22Rv1 (cell line): ENCODE results near the gene CAP2.

Experiments
- CTCF ChIP-seq: fragments of 450-650 bp; IDR thresholded peaks from 2 replicates; pipeline ENCODE4 v1.5.1; 2017; ENCODE audit warnings: mild to moderate bottlenecking
- ZFX ChIP-seq: fragments of 450-650 bp; IDR thresholded peaks from 2 replicates; pipeline ENCODE4 v1.6.1; 2017; ENCODE audit warnings: antibody characterized with exemption, borderline replicate concordance

GRCh38 chr6:17446713-17447112 lies 53.3 kb downstream of the CAP2 start:
- TF ChIP-seq CTCF (no peak), ZFX (no peak)
